ENCODE data around the gene SYT5.

DNA sequence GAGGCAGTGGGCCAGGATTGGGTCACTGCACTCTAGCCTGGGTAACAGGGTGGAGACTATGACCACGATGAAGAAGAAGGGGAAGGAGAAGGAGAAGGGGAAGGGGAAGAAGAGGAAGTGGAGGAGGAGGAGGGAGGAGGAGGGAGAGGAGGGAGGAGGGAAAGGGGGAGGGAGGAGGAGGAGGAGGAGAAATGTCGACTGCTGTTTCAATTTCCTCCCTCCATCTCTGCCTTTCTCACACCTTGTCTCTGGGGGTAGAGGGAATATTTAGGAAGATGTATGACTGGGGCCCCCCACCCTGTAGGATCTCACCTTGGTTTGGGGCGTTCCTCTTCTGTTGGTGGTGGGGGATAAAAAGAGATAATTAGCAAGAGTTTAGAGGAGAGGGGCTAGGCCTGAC lies 34.9 kb downstream of the SYT5 start:
- TF ChIP-seq POLR2AphosphoS5 (IDR thresholded peaks at IDR 0.05), result no peak
- no peak for TF ChIP-seq POLR2A (IDR thresholded peaks at IDR 0.05)
- TF ChIP-seq CTCF (IDR thresholded peaks at IDR 0.05), result no peak

Data from prostate gland (tissue), 2 donors.